ENCODE results near the gene INPP5D.
"Not testable (repeated sequence)": the region's sequence is repeated elsewhere in the genome, so short reads cannot be mapped to it uniquely, and the experiment has no call there.

INPP5D gene

GRCh38 chr2:233063269-233063975 is 3.3 kb downstream of the INPP5D start:
- Histone ChIP-seq H3K4me1 (ENCODE audit: control insufficient read depth in 1 of 2, insufficient read depth in 1 of 2, low read depth in 1 of 2, low read length in 1 of 2) (peaks cover 76 to 89% of the 10 kb centered on the region in 2 experiments), H3K27me3 (no peaks in the 10 kb centered on the region), H3K36me3 (peaks cover 21% of the 10 kb centered on the region), H3K27ac (peak overlapping the region; percentile 97), H3K4me3 (ENCODE audit: low read depth in 1 of 2, low read length in 1 of 2) (peak overlapping the region; percentile 93 to 97), H3K9me3 (no peaks in the 10 kb centered on the region)
- TF ChIP-seq CTCF (IDR thresholded peaks at IDR 0.05), result no peak

- H3K27me3 ChIP-seq, result no peaks in the 10 kb centered on the region
- peaks cover 78 to 92% of the 10 kb centered on the region in 2 experiments for H3K4me1 ChIP-seq (ENCODE audit: control insufficient read depth in 1 of 2, insufficient read depth in 1 of 2, low read depth in 1 of 2, low read length in 1 of 2)
- peaks cover 21% of the 10 kb centered on the region for H3K36me3 ChIP-seq
- peak overlapping the region; percentile 97 for H3K27ac ChIP-seq
- TF ChIP-seq CTCF (IDR thresholded peaks at IDR 0.05), result no peak
- H3K4me3 ChIP-seq (ENCODE audit: low read depth in 1 of 2, low read length in 1 of 2), result peak overlapping the region; percentile 93 to 97
- H3K9me3 ChIP-seq, result no peaks in the 10 kb centered on the region
Measured at GRCh38 chr2:233063976-233064411, 3.9 kb downstream of the INPP5D start.

GRCh38 chr2:233064530-233065199 is 4.5 kb downstream of the INPP5D start:
- H3K36me3 ChIP-seq, result peaks cover 21% of the 10 kb centered on the region
- peak overlapping the region; percentile 97 for H3K27ac ChIP-seq
- peaks cover 78 to 90% of the 10 kb centered on the region in 2 experiments for H3K4me1 ChIP-seq (ENCODE audit: control insufficient read depth in 1 of 2, insufficient read depth in 1 of 2, low read depth in 1 of 2, low read length in 1 of 2)
- no peaks in the 10 kb centered on the region for H3K9me3 ChIP-seq
- no peak for TF ChIP-seq CTCF (IDR thresholded peaks at IDR 0.05)
- H3K4me3 ChIP-seq (ENCODE audit: low read depth in 1 of 2, low read length in 1 of 2), result peak overlapping the region; percentile 93 to 97
- H3K27me3 ChIP-seq, result no peaks in the 10 kb centered on the region

- peak overlapping the region; percentile 93 to 97 for H3K4me3 ChIP-seq (ENCODE audit: low read depth in 1 of 2, low read length in 1 of 2)
- H3K36me3 ChIP-seq, result peaks cover 21% of the 10 kb centered on the region
- H3K4me1 ChIP-seq (ENCODE audit: control insufficient read depth in 1 of 2, insufficient read depth in 1 of 2, low read depth in 1 of 2, low read length in 1 of 2), result peaks cover 76 to 89% of the 10 kb centered on the region in 2 experiments
- not testable (repeated sequence) for H3K27me3 ChIP-seq, H3K9me3 ChIP-seq
- peak overlapping the region; percentile 97 for H3K27ac ChIP-seq
Measured at GRCh38 chr2:233065200-233065589, 5.1 kb downstream of the INPP5D start.

GRCh38 chr2:233065954-233066470 is 5.9 kb downstream of the INPP5D start:
- peak overlapping the region; percentile 97 for H3K27ac ChIP-seq

More at GRCh38 chr2:233065954-233066470, 5.9 kb downstream of the INPP5D start:
- Histone ChIP-seq H3K36me3 (peaks cover 21% of the 10 kb centered on the region), H3K27me3 (no peaks in the 10 kb centered on the region), H3K4me3 (ENCODE audit: low read depth in 1 of 2, low read length in 1 of 2) (no peak overlapping the region), H3K4me1 (ENCODE audit: control insufficient read depth in 1 of 2, insufficient read depth in 1 of 2, low read depth in 1 of 2, low read length in 1 of 2) (peaks cover 80 to 90% of the 10 kb centered on the region in 2 experiments), H3K9me3 (no peaks in the 10 kb centered on the region)
- TF ChIP-seq CTCF (IDR thresholded peaks at IDR 0.05), result no peak
